VCaP (cell line): ENCODE data around the gene EPHB2.

Experiments
- H3K27ac ChIP-seq: fragments of 450-650 bp; 2 replicates; pipeline ENCODE4 v1.5.1; 2017
- TF ChIP-seq, protein P1 (sequence below): fragments of 450-650 bp; conservative IDR thresholded peaks from 2 replicates; pipeline ENCODE4 v1.5.1; 2017; ENCODE audit warnings: mild to moderate bottlenecking, moderate library complexity

The EPHB2 gene

DNA sequence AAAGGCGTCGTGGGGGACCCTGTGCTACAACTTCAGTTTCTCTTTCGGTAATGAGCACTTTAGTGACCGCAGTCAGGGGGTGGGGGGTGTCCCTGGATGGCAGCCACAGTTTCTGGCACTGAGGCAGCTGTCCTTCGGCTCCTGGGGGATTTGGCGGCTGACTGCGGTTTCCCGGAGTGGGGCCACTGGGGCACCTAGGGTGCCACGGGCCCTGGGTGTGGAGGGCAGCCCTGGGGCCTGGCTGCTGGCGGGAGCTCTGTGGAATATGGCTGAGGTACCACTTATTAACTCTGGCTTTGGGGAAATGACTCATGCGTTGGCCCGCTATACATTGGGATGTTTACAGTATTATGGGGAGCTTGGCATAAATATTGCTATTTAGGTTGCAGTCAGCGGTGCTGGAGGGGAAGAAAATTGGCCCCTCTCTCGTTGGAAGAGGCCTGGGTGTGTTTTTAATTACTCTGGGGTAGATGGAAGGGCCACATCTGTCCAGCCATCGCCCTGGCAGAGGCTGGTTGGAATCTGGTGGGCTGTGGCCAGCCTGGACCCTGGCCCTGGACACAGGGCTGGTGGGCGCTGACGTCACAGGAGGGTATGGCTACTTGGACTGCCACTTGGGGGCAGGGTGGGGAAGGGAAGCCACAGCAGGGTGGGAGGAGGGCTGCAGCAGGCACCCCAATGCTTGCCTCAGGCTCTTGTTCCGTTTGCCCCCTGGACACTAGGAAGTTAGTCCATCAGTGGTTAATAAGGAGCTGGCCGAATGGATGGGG is 2.0 kb downstream of the EPHB2 start:
- TF ChIP-seq, protein P1, sequence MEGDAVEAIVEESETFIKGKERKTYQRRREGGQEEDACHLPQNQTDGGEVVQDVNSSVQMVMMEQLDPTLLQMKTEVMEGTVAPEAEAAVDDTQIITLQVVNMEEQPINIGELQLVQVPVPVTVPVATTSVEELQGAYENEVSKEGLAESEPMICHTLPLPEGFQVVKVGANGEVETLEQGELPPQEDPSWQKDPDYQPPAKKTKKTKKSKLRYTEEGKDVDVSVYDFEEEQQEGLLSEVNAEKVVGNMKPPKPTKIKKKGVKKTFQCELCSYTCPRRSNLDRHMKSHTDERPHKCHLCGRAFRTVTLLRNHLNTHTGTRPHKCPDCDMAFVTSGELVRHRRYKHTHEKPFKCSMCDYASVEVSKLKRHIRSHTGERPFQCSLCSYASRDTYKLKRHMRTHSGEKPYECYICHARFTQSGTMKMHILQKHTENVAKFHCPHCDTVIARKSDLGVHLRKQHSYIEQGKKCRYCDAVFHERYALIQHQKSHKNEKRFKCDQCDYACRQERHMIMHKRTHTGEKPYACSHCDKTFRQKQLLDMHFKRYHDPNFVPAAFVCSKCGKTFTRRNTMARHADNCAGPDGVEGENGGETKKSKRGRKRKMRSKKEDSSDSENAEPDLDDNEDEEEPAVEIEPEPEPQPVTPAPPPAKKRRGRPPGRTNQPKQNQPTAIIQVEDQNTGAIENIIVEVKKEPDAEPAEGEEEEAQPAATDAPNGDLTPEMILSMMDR: no peak
- H3K27ac ChIP-seq: no peak overlapping the region

- TF ChIP-seq, protein P1: no peak
- no peak overlapping the region for H3K27ac ChIP-seq
Measured at GRCh38 chr1:22714455-22714854, 3.8 kb downstream of the EPHB2 start.

DNA sequence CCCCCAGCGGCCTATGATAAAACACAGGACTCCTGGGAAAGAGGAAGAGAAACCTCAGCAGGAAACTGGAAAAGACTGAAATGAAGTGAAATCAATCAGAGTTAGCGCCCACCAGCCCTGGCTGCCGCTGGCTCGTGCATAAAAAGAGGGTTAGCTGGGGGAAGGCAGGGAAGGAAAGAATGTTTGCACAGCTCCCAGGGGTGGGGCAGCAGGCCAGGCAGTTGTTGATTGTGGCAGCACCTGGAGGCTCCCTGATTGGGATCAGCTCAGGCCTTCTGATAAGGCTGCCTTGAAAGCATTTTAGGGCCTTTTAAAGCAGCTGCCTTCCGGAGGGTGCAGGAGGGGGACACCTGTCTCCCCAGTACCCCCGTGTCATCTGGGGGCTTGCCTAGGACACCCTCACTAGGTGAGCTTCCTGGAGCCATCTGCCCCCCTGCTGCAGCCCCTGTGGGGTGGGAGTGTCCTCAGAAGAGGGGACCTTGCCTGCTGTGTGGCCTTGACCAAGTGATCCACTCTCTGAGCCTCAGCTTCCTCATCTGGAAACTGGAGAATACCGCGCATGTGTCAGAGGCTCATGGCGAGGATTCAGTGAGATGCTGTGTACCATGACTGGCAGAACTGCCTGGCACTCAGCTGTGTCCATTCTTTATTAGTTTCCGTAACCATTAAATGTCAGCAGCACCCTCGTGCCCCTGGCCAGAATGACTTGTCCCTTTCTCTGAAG is 6.6 kb downstream of the EPHB2 start:
- peak overlapping the region; percentile 91 for H3K27ac ChIP-seq
- TF ChIP-seq, protein P1: no peak

DNA sequence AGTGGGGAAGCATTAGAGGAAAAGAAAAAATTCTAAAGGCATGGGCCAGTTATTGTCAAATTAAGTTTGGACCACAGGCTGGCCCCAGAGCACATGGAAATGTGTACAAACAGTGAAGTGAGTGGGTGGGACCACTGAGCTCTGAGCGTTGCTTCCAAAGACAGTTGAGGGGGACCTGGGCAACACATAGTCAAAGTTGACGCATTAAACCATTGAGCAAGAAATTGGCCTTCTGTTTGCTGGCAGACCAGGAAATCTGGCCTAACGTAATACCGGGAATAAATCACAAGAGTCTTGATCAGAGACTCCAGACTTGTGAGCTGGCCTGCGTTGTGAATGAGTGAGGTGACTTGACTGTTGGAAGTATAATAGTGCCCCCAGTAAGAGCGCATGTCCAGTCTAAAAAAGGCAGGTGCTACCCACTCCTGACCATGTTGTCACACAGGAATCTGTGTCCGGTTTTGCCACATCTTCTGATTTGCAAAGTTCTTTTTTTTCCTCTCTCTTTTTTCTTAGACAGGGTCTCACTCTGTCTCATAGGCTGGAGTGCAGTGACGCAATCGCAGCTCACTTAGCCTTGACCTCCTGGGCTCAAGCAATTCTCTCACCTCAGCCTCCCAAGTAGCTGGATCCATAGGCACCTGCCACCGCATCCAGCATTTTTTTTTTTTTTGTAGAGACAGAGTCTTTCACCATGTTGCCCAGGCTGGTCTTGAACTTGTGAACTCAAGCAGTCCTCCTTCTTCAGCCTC is 10.7 kb downstream of the EPHB2 start:
- TF ChIP-seq, protein P1: no peak
- no peak overlapping the region for H3K27ac ChIP-seq

- TF ChIP-seq, protein P1: no peak
- H3K27ac ChIP-seq: no peak overlapping the region
Measured at GRCh38 chr1:22722901-22723550, 12.4 kb downstream of the EPHB2 start.

DNA sequence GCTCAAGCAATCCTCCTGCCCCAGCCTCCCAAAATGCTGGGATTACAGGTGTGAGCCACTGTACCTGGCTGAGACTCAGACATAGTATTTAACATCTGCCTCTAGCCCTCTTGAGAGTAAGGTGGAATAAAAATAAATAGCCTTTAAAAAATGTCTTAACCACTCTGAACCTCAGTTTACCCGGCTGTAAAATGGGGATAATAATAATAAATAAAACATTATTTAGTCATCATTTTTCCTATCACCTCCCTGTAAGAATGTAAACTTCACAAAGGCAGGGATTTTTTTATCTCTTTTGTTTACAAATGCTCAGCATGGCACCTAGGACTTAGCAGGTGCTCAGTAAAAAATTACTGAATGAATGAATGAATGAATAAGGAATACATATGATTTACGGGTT is 17.2 kb downstream of the EPHB2 start:
- TF ChIP-seq, protein P1: no peak
- H3K27ac ChIP-seq: no peak overlapping the region
